Amniotic epithelial cell (primary cell): ENCODE results near the gene ZNF207.
"Not testable (repeated sequence)": the region's sequence is repeated elsewhere in the genome, so short reads cannot be mapped to it uniquely, and the experiment has no call there.

Experiments used
- DNase-seq: peaks from one replicate; pipeline ENCODE4 v3.0.0-alpha.2; 2010; ENCODE audit warnings: low read depth

ZNF207 gene

DNA sequence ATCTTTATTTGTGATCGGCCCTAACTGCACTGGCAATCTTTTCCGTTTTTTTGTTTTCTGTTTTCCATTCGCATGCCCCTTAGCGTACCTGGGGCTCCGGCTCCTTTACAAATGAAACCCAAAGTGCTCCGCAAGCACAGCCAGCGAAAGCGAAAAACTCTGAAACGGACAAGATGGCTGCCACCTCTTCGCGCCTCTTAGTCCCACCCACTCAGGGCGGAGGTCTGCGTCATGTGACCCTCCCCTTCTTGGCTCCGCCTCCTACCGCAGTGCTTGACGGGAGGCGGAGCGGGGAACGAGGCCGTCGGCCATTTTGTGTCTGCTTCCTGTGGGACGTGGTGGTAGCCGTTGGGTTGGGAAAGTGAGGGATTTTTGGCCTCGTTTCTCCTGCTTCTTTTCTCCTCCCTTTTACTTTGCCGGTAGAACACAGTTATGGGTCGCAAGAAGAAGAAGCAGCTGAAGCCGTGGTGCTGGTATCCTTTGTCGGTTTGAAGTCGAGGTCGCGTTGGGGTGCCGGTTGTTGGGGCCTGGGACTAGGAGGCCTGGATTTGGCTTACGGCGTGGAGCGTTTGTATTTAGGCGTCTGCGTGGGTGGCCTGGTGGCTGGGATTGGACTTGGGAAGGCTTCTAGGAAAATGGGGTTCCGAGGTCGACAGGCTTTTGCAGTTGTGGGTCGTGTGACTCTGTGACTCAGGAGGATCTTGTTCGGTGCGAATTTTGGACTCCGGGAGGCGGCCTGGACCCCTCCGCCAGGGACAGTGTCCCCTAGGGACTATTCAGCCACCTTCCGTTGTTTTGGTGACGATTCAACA, at the start of gene ZNF207:
Gene ZNF207 (plus strand): TSS at position 304 of the 812 bp plus-strand sequence. CDS start 129 bp downstream, at position 433.
- DNase-seq, result peak; percentile 94

DNA sequence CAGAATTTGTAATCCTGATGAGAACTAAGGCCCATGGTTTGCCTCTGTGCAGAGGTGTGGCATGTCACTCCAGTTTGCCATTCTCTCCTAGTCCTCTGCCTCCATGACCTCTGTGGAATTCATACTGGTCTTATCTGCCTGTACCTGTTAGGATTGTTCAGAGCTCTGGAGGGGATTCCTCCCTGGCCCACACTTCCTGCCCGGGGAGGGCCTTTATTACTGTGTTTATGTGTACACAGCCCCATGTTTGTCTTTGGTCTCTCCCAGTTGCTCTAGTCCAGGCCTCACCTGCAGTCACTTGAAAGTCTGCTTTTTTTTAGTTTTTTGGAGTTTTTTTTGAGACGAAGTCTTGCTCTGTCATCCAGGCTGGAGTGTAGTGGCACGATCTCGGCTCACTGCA, 47.9 kb upstream of the ZNF207 start:
- DNase-seq, result no peak

DNA sequence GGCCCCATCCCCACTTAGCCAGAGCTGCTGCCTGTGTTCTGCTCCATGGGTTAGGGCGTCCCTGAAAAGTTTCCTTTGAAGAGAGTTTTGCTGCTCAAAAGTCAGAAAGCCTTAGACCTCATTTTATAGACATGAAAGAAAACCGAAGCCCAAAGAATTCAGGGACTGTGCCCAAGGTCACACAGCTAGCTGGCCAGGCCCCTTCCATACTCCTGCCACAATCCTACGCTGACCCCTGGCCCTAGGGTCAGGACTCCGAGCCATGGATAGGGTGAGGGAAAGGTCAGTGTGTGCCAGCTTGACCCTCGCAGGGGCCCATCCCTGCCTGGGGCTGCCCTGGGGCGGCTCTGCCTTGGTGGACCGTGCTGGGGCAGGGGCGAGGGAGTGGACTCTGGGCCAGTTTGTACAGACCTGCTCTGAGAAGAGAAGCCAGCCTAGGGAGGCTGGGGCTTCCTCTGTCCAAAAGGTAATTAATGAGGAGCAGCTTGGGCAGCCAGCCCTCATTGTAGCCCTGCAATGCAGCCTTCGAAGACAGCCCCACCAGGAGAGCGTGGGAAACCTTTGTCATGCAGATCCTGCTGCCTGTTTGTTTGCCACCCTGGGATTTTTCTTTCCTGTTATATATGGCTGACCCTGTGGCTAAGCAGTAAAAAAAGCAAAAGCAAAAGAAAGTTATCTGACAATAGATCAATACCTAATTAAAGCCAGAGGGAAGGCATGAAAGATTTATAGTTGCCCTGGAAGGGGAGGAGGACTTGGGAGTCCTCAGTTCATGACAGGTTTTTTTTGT, 46.9 kb upstream of the ZNF207 start:
- no peak for DNase-seq

DNA sequence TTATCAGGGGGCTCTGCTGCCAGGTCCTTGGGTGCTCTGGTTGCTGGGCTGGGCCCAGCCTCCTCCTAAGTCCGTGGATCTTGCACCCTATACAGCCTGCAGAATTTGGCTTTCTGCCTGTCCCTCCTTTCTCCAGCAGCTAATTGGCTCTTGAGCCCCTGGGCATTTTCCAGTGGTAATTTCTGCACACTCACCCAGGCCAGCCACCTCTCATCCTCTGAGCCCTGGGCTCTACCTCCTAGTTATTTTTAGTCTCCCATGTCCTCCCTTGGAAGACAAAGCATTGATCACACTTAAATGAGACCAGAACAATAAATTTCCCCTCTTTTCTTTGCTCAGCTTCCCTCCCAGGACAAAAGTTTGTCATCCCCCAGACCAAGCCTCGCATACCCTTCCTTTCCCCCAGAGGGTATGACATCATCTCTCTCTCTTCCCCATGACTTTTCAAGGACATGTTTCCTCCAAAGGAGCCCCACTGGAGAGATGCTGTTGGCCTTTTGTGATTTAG, 46.1 kb upstream of the ZNF207 start:
- DNase-seq, result no peak

DNA sequence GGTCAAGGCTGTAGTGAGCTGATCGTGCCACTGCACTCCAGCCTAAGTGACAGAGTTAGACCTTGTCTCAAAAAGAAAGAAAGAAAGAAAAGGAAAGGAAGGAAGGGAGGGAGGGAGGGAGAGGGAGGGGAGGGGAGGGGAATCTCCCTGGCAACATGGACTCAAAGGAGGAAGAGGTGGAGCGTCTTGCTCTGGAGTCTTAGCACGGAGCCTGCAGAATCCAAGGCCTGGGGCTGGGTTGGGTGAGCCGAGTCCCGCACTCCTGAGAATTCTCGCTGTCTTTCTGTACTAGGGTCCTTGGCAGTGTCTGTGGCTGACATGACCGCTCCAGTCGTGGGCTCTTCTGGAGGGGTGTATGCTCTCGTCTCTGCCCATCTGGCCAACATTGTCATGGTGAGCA, 44.9 kb upstream of the ZNF207 start:
- DNase-seq, result no peak

DNA sequence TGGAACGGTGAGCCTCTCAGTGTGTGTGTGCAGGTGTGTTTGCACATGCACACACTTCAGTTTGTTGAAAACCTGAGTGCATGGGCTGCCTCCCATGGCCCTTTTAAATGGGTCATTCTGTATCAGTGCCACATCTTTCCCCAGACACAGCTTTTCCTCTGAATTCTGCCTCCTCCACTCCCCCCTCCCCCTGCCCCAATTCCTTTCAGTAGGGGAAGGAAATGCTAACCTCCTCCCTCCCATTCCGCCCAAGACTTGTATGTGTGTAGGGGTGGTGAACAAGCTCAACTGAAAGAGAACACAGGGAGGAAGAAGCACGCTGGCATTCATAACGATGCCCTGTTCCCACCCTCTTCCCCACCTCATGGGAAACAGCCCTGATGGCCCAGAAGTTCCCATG, 42.3 kb upstream of the ZNF207 start:
- DNase-seq, result no peak

DNA sequence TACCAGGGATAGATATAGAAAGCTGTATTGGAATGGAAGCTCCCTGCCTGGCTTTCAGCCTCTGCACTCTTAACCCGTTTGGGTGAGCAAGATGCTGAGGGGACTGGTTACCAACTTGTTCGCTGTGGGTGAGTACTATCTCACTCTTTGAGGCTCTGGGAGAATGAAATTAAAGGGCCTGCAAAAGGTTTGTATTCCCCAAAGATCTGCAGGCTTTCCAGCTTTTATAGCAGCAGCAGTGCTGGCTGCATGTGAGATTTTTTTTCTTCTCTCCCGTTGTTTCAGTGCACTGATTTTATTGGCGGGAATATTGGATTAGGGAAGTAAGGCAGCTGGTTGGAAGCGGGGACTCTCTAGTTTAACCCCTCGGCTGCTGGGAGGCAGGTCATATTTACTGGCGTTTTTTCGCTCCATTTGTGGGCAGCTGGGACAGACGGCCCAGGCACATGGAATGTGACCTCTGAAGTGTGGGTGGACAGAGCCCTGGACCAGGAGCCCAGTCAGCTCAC, 38.9 kb upstream of the ZNF207 start:
- DNase-seq, result no peak

DNA sequence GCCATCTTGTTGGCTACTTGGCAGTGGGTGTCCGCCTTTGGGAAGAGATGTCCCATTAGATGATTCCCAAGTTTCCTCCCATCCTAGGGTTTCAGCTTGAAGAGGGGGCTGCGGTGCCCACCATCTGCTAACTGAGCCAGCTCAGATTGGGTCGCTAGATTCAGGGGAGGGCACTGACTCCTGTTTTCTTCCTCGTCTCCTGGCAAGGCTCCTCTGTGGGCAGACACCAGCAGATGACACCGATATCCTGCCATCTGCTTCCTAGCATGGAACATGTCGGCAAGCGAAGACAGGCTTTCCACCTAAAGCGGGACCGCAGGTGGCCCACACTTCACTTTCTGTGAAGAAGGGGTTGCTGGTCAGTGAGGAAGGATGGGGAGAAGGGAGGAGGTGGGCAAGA, 35.3 kb upstream of the ZNF207 start:
- DNase-seq, result no peak

DNA sequence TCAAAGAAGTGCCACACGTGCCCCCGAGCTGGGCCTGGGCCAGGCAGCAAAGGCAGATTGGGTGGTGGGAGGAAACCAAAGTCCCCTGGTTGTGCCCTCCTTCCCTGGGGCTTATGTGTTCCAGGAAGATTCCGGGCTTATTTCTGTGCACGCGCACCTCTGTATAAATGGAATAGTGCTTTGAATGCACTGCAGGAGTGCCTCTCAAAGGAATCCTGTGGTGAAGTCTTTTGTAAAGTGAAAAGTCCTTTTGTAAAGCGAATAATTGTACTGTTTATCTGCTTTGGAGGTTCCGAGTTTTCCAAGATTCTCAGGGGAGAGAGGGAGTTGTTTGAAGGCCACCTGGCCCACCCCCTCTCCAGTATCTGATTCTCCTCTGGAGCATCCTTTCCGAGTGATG, 34.8 kb upstream of the ZNF207 start:
- no peak for DNase-seq

DNA sequence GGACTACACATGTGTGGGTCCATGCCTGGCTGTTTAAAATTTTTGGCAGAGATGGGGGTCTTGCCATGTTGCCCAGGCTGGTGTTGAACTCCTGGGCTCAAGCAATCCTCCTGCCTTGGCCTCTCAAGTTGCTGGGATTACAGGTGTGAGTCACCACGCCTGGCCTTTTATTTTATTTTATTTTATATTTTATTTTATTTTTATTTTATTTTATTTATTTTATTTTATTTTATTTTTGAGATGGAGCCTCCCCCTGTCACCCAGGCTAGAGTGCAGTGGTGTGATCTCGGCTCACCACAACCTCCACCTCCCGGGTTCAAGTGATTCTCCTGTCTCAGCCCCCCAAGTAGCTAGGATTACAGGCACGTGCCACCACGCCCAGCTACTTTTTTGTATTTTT, 33.3 kb upstream of the ZNF207 start:
- DNase-seq, result not testable (repeated sequence)

DNA sequence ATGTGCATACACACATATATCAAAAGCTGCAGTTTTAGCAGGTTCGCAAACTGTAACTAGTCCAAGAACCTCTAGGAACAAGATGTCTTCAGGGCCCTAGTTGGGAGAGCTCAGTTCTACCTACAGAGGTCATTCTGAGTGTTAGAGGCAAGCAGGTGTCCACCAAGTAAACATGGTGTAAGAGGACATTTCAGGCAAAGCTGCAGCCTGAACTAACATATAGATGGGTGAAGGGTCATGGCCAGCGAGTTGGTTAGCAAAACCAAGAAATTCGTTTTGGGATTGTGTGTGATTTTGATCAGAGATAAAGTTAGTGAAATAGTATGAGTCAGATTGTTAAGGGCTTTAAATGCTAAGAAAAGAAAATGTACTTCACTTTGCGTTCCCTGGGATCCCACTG, 32.6 kb upstream of the ZNF207 start:
- DNase-seq, result no peak

DNA sequence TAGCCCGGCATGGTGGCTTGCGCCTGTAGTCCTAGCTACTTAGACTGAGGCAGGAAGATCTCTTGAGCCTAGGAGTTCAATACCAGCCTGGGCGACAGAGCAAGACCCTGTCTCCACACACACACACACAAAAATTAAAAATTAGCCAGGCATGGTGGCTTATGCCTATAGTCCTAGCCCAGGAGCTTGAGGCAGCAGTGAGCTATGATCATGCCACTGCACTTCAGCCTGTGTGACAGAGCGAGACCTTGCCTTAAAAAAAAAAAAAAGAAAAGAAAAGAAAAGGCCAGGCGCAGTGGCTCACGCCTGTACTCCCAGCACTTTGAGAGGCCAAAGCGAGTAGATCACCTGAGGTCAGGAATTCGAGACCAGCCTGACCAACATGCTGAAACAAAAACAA, 31.9 kb upstream of the ZNF207 start:
- no peak for DNase-seq

DNA sequence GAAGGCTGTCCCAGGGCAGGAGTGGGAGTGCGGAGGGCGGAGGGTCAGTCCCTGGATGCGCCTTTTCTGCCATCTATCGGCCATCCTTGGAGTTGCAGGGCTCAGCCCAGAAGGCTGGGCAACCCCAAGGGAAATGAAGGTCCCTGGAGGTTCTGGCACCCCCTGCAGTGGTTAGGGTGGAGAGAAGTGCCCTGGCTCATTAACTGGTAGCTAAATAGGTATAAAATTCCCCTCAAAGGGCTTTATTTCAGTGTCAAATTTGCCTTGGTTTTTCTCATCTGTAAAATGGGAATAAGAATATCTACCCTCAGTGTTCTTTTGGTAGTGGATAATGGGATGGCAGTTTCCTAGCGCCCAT, 30.4 kb upstream of the ZNF207 start:
- peak; percentile 37 for DNase-seq

DNA sequence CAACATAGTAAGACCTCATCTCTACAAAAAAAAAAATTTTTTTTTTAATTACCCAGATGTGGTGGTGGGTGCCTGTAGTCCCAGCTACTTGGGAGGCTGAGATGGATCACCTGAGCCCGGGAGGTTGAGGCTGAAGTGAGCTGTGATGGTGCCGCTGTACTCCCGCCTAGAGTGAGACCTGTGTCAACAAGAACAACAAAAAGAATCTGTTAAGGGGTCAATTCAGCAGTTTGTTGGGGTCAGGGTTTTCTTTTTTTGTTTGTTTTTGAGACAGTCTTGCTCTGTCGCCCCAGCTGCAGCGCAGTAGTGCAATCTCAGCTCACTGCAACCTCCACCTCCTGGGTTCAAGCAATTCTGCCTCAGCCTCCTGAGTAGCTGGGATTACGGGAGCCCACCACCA, 29.9 kb upstream of the ZNF207 start:
- DNase-seq, result not testable (repeated sequence)

DNA sequence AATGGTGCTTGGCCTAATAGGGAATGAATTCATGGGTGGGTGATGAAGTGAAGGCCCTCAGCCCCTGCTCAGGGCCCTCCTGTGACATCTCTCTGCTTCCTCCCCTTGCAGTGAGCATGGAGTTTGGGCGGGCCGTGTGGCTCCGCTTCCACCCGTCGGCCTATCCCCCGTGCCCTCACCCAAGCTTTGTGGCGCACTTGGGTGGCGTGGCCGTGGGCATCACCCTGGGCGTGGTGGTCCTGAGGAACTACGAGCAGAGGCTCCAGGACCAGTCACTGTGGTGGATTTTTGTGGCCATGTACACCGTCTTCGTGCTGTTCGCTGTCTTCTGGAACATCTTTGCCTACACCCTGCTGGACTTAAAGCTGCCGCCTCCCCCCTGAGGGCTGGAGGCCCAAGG, 29.1 kb upstream of the ZNF207 start:
- no peak for DNase-seq

DNA sequence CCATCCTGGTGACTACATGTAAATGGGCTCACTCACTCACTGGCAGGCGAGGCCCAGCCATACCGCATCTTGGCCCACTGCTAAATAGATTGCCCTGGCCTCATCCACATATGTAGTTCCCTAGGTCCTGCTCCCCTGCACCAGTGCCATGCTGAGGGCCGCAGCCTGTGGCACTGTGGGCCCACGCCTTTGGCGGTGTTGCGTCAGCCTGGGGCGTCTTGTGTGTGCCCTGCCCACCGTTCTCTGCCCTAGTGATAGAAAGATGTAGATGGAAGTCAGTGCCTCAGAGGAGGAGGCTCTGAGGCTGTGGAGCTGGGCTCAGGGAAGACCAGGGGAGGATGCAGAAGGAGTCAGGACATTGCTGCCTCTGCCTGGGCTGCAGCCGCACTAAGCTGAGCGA, 26.9 kb upstream of the ZNF207 start:
- no peak for DNase-seq

DNA sequence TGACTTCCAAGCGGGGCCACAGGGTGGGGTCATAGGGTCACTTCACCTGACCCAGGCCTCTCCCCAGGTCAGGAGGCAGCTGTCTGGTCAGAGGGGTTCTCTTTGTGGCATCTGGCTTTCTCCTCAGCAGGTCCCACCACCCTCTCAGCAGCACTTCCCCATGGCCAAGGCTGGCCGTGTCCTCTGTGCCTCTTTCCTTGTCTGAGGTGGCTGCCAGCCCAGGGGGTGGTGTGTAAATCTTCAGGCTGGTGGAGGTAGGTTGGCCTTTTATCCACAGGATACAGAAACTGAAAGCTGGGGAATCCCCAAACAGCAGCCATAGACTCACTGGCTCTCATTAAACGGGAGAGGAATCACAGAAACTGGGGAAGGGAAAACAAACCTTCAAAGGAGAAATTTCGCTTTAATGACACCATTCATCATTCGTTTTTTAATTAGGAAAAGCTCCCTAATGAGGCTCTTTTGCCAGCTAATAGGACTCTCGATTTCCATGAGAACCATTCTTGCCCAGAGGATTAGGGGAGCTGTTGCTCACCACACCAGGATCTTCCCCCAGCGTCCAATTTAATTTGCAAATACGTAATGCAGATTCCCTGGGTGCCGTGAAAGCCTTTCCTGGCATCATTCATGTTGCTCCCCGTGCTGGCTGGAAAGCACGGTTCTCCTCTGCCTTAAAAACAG, 26.0 kb upstream of the ZNF207 start:
- no peak for DNase-seq

DNA sequence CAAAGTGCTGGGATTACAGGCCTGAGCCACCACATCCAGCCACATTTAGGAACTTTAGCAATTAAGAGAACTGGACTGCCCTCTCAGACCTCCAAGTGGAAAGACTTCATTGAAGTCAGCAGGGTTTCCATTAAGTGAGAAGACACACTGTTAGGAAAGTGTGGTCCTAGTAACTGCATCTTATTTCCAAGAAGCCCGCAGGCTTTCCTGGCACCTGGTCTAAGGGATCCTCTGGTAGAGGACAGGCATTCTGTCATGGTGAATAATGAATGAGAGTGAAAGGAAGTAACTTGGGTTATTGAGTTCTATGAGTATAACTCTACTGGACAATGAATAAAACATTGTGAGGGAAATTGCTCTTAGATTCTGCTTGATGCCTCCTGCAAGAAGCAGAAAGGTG, 22.0 kb upstream of the ZNF207 start:
- DNase-seq, result no peak

DNA sequence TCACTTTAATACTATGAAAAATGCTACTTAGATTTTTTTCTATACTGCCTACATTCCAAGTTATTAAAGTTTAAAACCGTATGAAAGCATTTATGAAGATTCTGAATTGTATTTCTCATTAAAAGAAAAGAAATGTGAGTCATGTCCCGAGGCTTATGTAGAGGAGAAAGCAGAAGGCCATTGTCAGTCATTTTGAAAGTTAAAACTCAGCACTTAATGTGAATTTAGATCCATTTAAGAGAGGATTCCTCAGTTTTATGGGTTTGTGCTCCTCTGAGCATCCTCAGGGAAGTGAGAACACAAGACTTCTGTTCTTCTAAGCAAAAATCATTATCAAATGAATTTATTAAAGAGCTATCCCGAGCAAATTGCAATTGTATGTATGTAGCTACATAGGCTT, 19.8 kb upstream of the ZNF207 start:
- DNase-seq, result no peak

DNA sequence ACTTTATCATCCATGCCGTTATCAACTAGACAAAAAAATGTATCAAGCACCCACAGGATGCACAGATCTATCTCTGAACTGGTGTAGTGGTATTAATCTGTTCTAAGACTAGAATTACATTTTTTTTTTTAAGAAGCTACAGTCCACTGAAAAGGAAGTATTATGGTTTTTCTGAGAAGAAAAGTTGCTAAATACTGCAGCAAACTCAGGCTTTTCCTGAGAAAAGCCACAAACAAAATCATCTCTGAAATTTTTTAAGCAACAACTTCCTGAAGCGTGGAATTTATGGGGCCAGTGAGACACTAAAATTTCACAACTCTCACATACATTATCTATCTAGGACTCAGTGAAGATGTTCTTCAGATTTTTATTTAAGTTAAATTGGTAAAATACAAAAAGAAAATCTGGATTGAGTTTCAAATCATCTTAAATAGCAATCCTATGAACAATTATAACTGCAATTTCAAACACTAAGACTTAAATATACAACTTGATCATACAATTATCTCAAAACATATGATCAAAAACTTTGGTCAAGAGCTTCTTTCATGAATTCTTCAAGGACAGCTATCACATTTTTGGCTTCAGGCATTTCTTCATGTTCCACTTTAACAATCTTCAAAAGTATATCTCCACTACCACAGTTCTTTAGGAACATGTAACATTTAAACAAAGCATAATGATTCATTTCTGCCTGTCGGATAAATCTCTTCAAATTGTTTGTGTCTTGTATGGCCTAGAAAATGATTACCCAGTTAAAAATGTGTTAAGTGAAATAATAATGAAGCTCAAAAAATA, 18.5 kb upstream of the ZNF207 start:
- peak; percentile 75 for DNase-seq

DNA sequence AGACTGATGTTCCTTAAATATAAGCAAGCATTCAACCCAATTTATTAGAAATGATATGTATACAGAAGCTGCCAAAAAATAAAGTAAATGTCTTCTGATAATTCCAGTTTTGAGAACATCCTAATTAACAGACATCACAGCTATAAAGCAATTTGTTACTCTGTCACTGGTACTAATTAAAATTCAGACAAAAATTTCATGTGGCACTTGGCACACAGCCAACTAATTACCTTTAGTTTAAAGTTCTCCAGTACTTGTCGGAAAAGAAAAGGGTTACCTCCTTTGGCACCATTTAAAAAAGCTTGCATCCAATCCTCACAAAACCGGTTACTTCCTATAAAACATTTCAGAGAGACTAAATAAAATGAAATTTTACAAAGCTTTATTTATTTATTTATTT, 16.8 kb upstream of the ZNF207 start:
- no peak for DNase-seq

DNA sequence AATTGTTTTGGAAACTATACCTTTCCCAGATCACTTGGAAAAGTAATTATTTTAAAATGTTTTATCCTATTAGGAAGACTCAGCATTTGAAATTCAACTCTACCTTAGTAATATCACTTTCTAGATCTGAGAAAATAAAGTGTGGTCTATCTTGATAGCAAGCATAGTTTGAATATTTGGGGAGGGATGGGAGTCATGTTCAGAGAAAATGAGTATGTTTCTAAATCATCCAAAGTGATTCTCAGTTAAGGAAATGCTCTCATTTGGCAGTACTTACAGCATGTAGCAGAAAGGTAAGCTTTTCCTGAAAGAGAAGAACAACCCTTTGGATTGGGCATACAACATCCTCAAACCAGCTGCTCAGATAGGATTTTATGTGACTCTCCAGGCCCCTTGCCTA, 14.9 kb upstream of the ZNF207 start:
- DNase-seq, result no peak
